Stimulated activated memory B cell treated with anti-CD40 and anti-IgM and Interleukin-4, amounts not matched to agents 10 μg/mL and 1 μg/mL and 100 μg/mL, for 72 hours (primary cell): ENCODE results near the gene MOV10L1.
"Not testable (repeated sequence)": the region's sequence is repeated elsewhere in the genome, so short reads cannot be mapped to it uniquely, and the experiment has no call there.

ENCODE experiments used
- ATAC-seq: fragments of 150-1000 bp; cut with Tn5 transposase; 2 replicates; pipeline ENCODE4 v1.10.0; 2021
- H3K27ac Mint-ChIP-seq: one replicate; pipeline ENCODE4 v1.8.0; 2022; ENCODE audit warnings: mild to moderate bottlenecking, mixed read lengths
- H3K27me3 Mint-ChIP-seq: one replicate; pipeline ENCODE4 v1.8.0; 2022; ENCODE audit warnings: mixed read lengths
- H3K36me3 Mint-ChIP-seq: one replicate; pipeline ENCODE4 v1.8.0; 2022; ENCODE audit warnings: mixed read lengths
- H3K4me1 Mint-ChIP-seq: one replicate; pipeline ENCODE4 v1.8.0; 2022; ENCODE audit warnings: mixed read lengths
- H3K4me3 Mint-ChIP-seq: one replicate; pipeline ENCODE4 v1.8.0; 2022; ENCODE audit warnings: mild to moderate bottlenecking, moderate library complexity, mixed read lengths
- H3K9me3 Mint-ChIP-seq: one replicate; pipeline ENCODE4 v1.8.0; 2022; ENCODE audit warnings: mixed read lengths

The MOV10L1 gene

DNA sequence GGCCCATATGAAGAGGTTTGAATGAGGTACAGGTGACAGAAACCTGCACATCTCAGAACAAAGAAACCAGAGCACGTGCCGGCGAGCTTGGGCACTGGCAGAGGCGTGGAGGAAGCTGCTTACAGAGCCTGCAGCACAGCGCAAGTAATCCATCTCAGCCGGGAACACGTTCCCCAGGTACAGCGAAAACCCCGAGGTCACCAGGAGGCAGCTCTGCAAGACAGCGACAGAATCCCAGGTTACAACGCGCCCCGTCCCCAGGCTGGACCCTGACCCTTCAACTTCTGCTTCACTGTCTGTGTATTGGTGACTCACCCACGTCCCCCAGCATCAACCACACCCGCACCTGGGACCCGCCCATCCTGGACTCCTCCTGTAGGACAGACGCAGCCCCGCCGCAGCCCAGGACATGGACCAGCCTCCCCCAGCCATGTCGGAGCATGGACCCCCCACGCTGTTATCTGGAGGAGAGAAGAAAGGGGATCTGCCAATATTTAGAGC lies 6.8 kb upstream of the MOV10L1 start:
- peaks cover 11% of the 10 kb centered on the region for H3K27me3 Mint-ChIP-seq
- peaks cover 7% of the 10 kb centered on the region for H3K9me3 Mint-ChIP-seq
- ATAC-seq, result no peak
- no peak overlapping the region for H3K27ac Mint-ChIP-seq
- H3K4me3 Mint-ChIP-seq, result no peak overlapping the region
- peaks cover 12% of the 10 kb centered on the region for H3K36me3 Mint-ChIP-seq
- peaks cover 6% of the 10 kb centered on the region for H3K4me1 Mint-ChIP-seq

- Mint-ChIP-seq H3K4me1 (peaks cover 6% of the 10 kb centered on the region), H3K9me3 (peaks cover 7% of the 10 kb centered on the region), H3K36me3 (peaks cover 12% of the 10 kb centered on the region), H3K27ac (no peak overlapping the region), H3K27me3 (peaks cover 5% of the 10 kb centered on the region), H3K4me3 (no peak overlapping the region)
- ATAC-seq, result no peak
Observed at GRCh38 chr22:50083462-50084079, 6.2 kb upstream of the MOV10L1 start.

GRCh38 chr22:50084080-50084477 lies 5.7 kb upstream of the MOV10L1 start:
- H3K4me3 Mint-ChIP-seq, result no peak overlapping the region
- peaks cover 12% of the 10 kb centered on the region for H3K36me3 Mint-ChIP-seq
- peaks cover 7% of the 10 kb centered on the region for H3K9me3 Mint-ChIP-seq
- peaks cover 6% of the 10 kb centered on the region for H3K4me1 Mint-ChIP-seq
- H3K27ac Mint-ChIP-seq, result no peak overlapping the region
- ATAC-seq, result no peak
- peaks cover under 1% of the 10 kb centered on the region for H3K27me3 Mint-ChIP-seq

GRCh38 chr22:50084614-50085021 lies 5.2 kb upstream of the MOV10L1 start:
- Mint-ChIP-seq H3K9me3 (peaks cover 7% of the 10 kb centered on the region), H3K4me3 (no peak overlapping the region), H3K27me3 (no peaks in the 10 kb centered on the region), H3K27ac (no peak overlapping the region), H3K4me1 (peaks cover 6% of the 10 kb centered on the region), H3K36me3 (peaks cover 12% of the 10 kb centered on the region)
- no peak for ATAC-seq

DNA sequence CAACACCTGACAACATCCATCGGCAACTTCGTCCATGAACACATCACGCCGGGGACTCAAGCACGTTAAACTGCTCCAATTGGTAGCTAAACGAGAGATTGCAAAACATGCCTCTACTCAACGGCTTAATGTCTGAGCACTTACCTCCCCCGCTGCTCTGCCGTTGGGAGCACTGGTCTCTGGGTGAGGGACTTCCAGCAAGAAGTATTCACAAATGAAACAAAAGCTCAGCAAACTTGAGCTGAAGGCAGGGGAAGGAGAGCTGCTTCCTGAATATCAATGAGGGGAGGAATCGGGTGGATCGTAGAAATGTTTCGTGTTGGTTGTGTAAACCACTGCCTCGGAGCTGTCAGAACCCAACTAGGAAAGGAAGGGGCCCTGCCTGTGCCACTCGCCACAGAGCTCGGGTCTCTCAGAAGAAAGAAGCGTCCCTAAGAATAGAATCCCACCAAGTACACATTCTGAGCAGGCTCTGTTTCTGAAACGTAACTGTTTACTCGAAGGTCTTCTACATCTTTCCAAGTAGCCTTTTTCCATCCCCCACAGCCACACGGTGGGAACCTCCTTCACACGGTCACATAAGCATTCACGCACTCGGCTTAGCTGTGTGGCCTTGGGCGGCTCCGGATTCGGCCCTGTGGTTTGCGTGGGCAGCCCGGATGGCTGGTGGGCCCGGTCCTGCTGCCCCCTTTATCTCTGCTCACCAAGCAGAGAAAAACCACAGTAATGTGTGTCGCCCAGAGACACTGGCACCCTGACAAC lies 4.4 kb upstream of the MOV10L1 start, which contains the start of gene MLC1:
TSS of gene MLC1 (minus strand) at position 216 of the 762 bp plus-strand sequence. CDS start 524 bp downstream, outside the sequence.
- peaks cover 12% of the 10 kb centered on the region for H3K36me3 Mint-ChIP-seq
- H3K27me3 Mint-ChIP-seq, result no peaks in the 10 kb centered on the region
- H3K9me3 Mint-ChIP-seq, result peaks cover 10% of the 10 kb centered on the region
- H3K4me3 Mint-ChIP-seq, result peak within 1 kb of the TSS; percentile 2
- ATAC-seq, result no peak
- H3K4me1 Mint-ChIP-seq, result peaks cover 6% of the 10 kb centered on the region
- no peak within 1 kb of the TSS for H3K27ac Mint-ChIP-seq

DNA sequence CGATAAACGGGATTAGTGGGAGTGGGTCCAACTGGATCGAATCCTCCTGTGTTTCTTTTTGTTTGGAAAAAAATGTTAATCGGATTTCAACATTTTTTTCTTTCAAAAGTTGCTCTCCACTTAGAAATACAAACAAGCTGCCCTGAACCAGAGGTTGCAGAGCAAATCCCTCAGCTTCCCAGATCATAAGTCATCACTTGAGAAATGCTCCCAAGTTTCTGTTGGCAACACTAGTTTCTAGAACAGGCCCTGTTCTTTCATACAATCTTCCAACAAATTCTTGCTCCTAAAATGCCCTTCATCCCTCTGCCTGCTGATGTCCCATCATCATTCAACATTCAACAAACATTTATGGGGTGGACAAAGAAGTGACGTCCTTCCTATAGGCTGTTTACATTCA lies 3.3 kb upstream of the MOV10L1 start:
- H3K27ac Mint-ChIP-seq, result no peak overlapping the region
- H3K4me1 Mint-ChIP-seq, result no peaks in the 10 kb centered on the region
- H3K27me3 Mint-ChIP-seq, result no peaks in the 10 kb centered on the region
- peaks cover 12% of the 10 kb centered on the region for H3K9me3 Mint-ChIP-seq
- no peak overlapping the region for H3K4me3 Mint-ChIP-seq
- H3K36me3 Mint-ChIP-seq, result peaks cover 12% of the 10 kb centered on the region
- no peak for ATAC-seq

GRCh38 chr22:50086975-50087374 lies 2.8 kb upstream of the MOV10L1 start:
- not testable (repeated sequence) for ATAC-seq, H3K27ac Mint-ChIP-seq, H3K4me3 Mint-ChIP-seq, H3K4me1 Mint-ChIP-seq, H3K27me3 Mint-ChIP-seq
- Mint-ChIP-seq H3K9me3 (peaks cover 12% of the 10 kb centered on the region), H3K36me3 (peaks cover 12% of the 10 kb centered on the region)

DNA sequence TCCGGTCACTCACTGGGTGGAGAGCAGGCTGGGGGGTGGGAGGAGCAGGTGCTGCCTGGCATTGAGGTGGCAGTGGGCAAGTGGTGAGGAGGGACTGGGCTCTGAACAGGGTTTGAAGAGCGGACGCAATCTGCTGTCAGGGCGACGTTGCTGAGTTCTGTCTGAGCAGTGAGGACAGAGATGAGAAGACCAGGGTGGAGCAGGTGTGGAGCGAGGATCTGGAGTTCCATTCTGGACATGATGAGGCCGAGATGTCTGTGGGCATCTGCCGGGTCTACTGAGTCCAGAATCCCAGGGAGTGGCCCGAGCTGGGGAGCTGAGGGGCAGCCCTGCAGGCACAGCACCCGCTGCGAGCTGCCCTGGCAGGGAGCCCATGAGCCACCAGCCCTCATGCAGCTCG lies 2.2 kb upstream of the MOV10L1 start:
- Mint-ChIP-seq H3K27ac (no peak overlapping the region), H3K27me3 (no peaks in the 10 kb centered on the region), H3K4me3 (no peak overlapping the region), H3K4me1 (no peaks in the 10 kb centered on the region), H3K9me3 (peaks cover 12% of the 10 kb centered on the region), H3K36me3 (peaks cover 12% of the 10 kb centered on the region)
- no peak for ATAC-seq

DNA sequence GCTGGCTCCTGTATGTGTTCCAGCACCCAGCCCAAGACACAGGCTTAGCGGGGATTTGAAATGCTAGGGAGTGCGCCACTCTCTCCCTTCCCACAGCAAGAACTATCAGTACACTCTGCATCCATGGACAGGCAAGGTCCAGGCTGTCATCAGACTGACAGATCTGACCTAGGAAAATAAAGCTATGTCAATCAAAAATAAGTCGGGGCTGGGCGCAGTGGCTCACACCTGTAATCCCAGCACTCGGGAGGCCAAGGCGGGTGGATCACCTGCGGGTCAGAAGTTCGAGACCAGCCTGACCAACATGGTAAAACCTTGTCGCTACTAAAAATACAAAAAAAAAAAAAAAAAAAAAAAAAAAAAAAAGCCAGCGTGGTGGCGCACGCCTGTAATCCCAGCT lies 1.7 kb upstream of the MOV10L1 start:
- Mint-ChIP-seq H3K9me3 (peaks cover 12% of the 10 kb centered on the region), H3K36me3 (peaks cover 12% of the 10 kb centered on the region), H3K4me3 (no peak overlapping the region), H3K27me3 (no peaks in the 10 kb centered on the region), H3K4me1 (no peaks in the 10 kb centered on the region), H3K27ac (no peak overlapping the region)
- no peak for ATAC-seq

- Mint-ChIP-seq H3K27ac (no peak overlapping the region), H3K27me3 (no peaks in the 10 kb centered on the region), H3K4me3 (no peak overlapping the region), H3K9me3 (peaks cover 12% of the 10 kb centered on the region), H3K4me1 (no peaks in the 10 kb centered on the region), H3K36me3 (peaks cover 12% of the 10 kb centered on the region)
- no peak for ATAC-seq
Observed at GRCh38 chr22:50089231-50089630, 575 bp upstream of the MOV10L1 start.

DNA sequence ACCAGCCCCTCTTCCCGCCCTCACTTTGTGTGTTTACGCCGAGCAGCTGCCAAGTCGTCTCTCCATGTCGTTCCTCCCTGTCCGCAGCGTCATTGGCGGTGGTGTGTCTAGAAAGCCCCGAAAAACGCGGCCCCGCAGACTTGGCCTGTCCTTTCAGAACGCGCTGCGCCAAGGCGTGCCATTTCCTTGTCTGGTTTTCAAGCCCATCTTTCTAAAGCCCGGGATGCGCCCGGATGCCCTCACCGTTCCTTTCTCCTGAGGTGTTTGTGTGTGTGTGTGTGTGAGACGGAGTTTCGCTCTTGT lies 557 bp downstream of the MOV10L1 start:
- peaks cover 7% of the 10 kb centered on the region for H3K27me3 Mint-ChIP-seq
- H3K36me3 Mint-ChIP-seq, result peaks cover 12% of the 10 kb centered on the region
- no peak overlapping the region for H3K27ac Mint-ChIP-seq
- H3K4me1 Mint-ChIP-seq, result no peaks in the 10 kb centered on the region
- H3K9me3 Mint-ChIP-seq, result peaks cover 12% of the 10 kb centered on the region
- H3K4me3 Mint-ChIP-seq, result no peak overlapping the region
- no peak for ATAC-seq

DNA sequence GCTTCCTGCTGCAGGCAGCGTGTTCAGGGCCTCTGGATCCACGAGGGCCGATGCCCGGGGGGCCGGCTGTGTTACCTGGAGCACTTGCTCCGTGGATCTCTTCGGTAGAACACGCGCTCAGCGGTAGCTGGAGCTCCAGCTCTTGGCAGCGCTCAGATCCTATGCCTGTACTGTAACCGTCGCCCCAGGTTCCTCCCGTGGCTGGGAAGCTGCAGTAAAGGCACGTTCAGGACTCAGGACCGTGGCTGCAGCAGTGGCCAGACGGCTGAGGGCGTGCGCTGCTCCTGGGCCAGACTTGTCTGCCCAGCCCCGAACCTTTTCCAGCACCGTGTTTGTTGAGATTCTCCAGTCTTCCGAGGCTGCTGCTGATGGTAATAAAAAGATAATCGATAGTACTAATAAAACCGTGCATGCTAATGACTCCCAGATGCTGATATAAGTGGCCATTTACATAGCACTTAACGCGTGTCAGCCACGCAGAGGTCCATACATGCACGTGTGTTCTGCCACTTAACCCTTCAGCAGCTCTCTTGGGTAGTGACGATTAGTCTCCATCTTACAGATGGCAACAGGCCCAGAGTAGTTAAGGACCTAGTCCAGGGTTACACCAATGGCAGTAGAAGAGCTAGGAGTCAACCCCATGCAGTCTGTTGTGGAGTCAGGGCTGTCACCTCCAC lies 1.4 kb downstream of the MOV10L1 start:
- Mint-ChIP-seq H3K27ac (no peak overlapping the region), H3K9me3 (peaks cover 12% of the 10 kb centered on the region), H3K4me3 (no peak overlapping the region), H3K36me3 (peaks cover 12% of the 10 kb centered on the region), H3K4me1 (no peaks in the 10 kb centered on the region), H3K27me3 (peaks cover 11% of the 10 kb centered on the region)
- ATAC-seq, result no peak

DNA sequence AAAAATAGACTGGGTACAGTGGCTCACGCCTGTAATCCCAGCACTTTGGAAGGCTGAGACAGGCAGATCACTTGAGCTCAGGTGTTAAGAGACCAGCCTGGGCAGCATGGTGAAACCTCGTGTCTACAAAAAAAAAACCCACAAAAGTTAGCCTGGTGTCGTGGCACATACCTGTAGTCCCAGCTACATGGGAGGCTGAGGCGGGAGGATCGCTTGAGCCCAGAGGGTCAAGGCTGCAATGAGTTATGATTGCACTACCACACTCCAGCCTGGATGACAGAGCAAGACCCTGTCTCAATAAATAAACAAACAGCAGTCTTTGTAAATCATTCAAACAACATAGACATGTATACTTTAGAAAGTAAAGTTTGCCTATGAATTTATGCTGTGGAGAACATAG lies 2.5 kb downstream of the MOV10L1 start:
- no peak for ATAC-seq
- Mint-ChIP-seq H3K4me1 (no peaks in the 10 kb centered on the region), H3K9me3 (peaks cover 8% of the 10 kb centered on the region), H3K27ac (no peak overlapping the region), H3K36me3 (peaks cover 3% of the 10 kb centered on the region), H3K4me3 (no peak overlapping the region), H3K27me3 (peaks cover 21% of the 10 kb centered on the region)

DNA sequence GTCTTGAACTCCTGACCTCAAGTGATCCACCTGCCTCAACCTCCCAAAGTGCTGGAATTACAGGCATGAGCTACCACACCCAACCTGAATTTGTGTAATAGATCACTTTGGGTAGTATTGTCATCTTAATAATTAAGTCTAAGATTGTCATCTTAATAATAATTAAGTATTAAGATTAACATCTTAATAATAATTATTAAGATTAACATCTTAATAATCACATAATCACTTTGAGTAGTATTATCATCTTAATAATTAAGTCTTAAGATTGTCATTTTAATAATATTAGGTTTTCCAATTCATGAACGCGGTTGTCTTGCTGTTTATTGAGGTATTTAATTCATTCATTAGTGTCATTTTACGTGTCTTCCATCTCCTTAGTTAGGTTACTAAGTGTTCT lies 8.2 kb downstream of the MOV10L1 start:
- no peaks in the 10 kb centered on the region for H3K36me3 Mint-ChIP-seq
- peaks cover 16% of the 10 kb centered on the region for H3K4me1 Mint-ChIP-seq
- no peaks in the 10 kb centered on the region for H3K9me3 Mint-ChIP-seq
- no peak overlapping the region for H3K4me3 Mint-ChIP-seq
- no peak overlapping the region for H3K27ac Mint-ChIP-seq
- H3K27me3 Mint-ChIP-seq, result peaks cover 62% of the 10 kb centered on the region
- ATAC-seq, result no peak

GRCh38 chr22:50101870-50102565 lies 12.2 kb downstream of the MOV10L1 start:
- no peak overlapping the region for H3K27ac Mint-ChIP-seq
- no peaks in the 10 kb centered on the region for H3K36me3 Mint-ChIP-seq
- H3K9me3 Mint-ChIP-seq, result no peaks in the 10 kb centered on the region
- H3K4me3 Mint-ChIP-seq, result no peak overlapping the region
- ATAC-seq, result no peak
- H3K4me1 Mint-ChIP-seq, result peaks cover 20% of the 10 kb centered on the region
- peaks cover 66% of the 10 kb centered on the region for H3K27me3 Mint-ChIP-seq
